IPS-11a (cell line): ENCODE data around the gene ACCS.

ENCODE experiments used
- H3K4me3 ChIP-seq: one replicate; pipeline ENCODE4 v1.5.1; 2013; ENCODE audit warnings: low read depth, low read length, control low read depth

ACCS gene

GRCh38 chr11:44127130-44127529 lies 61.1 kb downstream of the ACCS start:
- no peak overlapping the region for H3K4me3 ChIP-seq

GRCh38 chr11:44128729-44129128 lies 62.7 kb downstream of the ACCS start:
- no peak overlapping the region for H3K4me3 ChIP-seq

GRCh38 chr11:44130751-44131150 lies 64.7 kb downstream of the ACCS start:
- no peak overlapping the region for H3K4me3 ChIP-seq

GRCh38 chr11:44133335-44133946 lies 67.4 kb downstream of the ACCS start:
- no peak overlapping the region for H3K4me3 ChIP-seq
